Astrocyte of the hippocampus (primary cell): ENCODE data around the gene RNGTT.
"Not testable (repeated sequence)": the region's sequence is repeated elsewhere in the genome, so short reads cannot be mapped to it uniquely, and the experiment has no call there.

Source experiments
- DNase-seq: peaks from one replicate; pipeline ENCODE4 v3.0.0; 2011; ENCODE audit warnings: low read depth, low spot score

RNGTT gene

DNA sequence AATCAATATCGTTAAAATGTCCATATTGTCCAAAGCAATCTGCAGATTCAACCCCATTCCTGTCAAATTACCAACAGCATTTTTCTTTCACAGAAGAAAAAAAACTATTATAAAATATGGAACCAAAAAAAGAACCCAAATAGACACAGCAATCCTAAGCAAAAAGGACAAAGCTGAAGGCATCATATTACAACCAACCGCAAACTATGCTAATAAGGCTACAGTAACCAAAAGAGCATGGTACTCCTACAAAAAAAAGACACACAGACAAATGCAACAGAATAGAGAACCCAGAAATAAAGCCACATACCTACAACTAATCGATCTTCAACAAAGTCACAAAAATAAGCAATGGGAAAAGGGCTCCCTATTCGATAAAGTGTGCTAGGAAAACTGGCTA is 49.2 kb downstream of the RNGTT start:
- DNase-seq, result peak; percentile 37

DNA sequence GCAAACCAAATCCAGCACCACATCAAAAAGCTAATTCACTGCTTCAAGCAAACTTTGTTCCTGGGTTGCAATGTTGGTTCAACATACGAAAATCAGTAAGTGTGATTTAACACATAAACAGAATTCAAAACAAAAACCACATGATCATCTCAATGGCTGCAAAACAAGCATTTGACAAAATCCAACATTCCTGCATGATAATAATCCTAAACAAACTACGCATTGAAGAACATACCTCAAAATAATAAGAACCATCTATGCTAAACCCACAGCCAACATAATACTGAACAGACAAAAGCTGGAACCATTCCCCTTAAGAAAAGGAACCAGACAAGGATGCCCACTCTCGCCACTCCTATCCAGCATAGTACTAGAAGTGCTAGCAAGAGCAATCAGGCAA is 49.9 kb downstream of the RNGTT start:
- no peak for DNase-seq

DNA sequence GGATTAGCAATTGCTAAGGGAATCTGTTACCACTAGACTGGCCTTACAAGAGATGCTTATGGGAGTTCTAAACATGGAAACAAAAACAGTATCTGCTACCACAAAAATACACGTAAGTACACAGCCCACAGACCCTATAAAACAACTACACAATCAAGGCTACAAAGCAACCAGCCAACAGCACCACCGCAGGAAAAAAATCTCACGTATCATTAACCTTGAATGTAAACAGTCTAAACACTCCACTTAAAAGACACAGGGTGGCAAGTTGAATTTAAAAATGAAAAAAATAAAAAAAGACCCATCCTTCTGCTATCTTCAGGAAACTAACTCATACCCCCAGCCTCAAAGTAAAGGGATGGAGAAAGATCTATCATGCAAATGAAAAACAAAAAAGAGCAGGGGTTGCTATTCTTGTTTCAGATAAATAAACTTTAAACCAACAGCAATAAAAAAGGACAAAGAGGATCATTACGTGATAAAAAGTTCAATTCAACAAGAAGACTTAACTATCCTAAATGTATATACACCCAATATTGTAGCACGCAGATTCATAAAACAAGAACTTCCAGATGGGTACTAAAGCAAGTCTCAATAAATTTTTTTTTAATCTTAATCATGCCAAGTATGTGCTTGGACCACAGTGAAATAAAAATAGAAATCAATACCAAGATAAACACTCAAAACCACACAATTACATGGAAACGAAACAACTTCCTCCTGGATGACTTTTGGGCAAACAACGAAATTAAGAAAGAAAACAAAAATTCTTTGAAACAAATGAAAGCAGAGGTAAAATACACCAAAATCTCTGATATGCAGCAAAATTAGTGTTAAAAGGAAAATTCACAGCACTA is 52.3 kb downstream of the RNGTT start:
- peak; percentile 47 for DNase-seq

DNA sequence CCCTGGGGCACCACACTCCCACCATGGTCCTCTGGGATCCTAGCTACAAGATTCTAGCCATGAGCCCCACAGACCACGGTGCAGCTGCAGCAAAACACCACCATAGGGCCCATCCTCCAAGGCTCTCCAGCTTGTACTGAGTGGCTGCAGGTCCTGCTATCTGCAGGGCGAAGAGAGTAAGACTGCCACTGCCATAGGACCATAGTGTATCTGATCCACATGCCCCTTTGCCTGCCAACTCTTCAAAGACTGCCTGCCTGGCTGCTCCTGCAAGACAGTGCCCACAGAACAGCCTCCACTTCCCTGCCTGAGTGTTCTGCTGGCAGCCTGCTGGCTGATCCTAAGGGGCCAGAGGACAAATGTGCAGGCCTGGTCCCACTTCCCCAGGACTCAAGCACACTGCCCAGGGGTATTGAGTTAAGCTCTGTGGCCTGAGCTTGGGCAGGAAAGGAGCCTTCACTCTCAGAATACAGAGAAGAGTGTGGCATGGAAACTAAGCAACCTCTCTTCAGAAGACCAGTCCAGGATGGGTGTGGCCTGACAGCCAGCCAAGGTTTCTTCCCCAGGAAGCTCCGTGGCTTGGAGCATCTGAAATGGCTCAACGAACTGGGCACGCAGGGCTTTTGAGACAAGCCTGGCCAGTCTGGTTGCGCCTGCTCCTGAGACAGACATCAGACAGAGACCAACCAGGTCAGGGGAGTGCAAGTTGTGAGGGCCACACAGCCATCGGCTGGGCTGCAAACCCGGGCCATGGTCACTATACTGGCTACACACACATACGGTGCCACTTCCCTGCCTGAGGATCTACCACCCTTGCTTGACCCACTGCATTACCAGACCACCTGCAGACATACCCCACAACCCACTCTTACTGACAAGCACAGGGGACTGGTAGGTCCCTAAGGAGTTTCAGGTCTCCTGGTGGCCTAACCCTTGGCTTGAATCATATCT is 54.5 kb downstream of the RNGTT start:
- no peak for DNase-seq

DNA sequence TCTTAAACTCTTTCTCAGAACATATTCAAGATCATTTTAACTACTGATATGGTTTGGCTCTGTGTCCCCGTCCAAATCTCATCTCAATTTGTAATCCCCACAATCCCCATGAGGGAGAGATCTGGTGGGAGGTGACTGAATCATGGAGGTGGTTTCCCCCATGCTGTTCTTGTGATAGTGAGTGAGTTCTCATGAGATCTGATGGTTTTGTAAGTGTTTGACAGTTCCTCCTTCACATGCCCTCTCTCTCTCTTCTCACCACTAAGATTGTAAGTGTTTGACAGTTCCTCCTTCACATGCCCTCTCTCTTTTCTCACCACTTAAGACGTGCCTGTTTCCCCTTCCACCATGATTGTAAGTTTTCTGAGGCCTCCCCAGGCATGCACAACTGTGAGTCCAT is 56.3 kb downstream of the RNGTT start:
- DNase-seq, result not testable (repeated sequence)

DNA sequence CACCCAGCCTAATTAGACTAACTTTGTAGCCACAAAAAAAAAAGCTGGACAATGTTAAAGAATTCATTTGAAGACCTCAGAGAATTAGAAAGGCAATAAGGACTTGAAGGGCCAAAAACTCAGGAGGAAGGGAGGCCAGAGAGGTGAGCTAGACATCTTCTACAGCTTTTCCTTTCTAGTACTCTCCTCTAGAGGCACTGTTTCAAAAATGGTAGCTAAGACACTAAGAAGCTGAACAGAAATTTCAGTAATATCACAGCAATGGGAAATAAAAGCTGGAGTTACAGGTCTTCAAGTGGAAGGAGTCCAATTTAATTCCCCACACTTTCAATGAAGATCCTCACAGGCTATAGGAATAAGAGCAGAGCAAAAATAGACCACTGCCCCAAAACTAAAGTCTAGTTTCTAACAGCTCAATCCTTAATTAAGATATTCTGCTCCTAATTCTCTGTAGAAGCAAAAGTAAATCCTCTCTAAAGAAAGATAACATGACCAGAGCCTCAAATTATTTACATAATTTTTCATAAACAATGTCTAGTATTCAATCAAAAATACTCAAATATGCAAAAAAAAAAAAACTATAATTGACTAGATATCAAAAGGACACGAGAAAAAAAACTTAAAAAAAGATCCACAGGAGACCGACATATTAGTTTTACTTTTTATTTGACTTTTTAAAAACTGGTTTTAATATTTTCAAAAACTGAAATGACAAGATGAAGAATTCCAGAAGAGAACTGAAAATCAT is 63.7 kb downstream of the RNGTT start:
- no peak for DNase-seq

DNA sequence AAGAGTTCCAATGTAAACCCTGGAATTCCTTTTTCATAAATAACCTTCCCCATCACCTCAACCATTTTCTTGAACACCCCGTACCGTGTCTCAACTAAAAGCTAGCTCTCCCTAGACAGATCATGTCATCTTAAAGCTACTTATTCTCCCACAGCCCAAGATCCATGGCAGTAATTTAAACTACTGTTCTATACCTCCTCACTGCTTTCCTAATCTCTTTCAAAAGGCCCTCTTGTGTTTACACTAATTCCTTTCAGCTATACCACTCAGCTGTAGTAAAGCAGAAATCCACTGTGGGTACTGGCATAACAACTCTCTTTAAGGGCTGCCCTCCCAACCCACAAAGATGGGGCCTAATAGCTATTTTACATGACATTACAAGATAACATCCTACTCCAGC is 67.5 kb downstream of the RNGTT start:
- no peak for DNase-seq

DNA sequence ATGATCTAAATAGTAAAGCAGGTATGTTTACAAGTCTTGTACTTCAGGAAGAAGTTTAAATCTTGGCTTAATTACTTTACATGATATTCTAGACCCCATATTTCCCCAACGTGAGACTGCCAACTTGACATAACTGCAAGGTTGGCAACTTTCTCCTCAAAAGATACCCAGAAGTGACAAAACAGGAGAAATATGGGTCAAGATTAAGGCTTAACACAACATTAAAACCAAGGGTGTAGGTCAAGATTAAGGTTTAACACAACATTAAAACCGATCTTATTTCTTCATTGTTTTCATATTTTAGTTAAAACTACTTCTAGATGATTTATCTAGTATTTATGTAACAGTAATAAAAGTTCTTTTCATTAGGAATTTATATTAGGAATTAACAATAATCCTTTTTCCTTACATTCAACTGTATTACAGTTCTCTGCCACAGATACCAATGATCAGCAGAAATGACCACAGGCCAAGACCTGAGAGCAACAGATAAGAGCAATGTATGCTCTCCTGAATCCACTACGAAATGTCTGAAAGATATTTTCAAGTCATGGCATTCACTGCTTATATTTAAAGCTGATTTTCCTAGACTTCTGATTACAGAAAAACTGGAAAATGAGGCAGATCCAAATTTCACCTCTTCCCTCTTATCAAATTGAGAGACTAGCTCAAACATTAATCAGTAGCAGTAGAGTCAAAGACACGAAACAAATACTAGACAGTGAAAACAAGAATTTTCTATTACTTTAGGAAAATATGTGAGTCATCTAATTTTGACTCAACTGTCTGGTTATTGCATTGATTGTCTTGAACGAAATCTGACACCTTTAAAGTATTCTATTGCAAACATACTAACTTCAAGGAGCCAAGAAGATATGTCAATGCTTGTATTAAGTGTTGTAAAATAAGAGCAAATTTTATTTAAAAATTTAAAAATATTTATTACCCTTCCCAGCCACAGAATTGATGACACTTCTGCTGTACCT is 72.3 kb downstream of the RNGTT start:
- DNase-seq, result no peak

DNA sequence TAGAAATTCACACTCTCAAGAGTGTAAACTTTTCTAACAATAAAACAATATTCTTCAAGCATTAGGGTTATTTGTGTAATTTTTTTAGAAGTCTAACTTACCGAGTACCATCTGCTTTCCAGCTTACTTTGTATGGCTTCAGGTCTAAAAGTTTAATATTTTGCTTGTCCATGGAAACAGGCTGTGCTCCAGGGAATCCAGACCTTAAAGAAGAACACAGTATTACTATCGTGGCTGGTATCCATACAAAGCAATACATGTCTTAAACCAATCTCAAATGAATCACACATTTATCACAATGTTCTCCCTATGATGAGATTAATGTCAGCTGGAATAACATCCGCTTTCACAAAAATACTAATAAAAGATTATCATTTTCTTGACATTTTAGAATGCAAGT is 73.0 kb downstream of the RNGTT start:
- no peak for DNase-seq

DNA sequence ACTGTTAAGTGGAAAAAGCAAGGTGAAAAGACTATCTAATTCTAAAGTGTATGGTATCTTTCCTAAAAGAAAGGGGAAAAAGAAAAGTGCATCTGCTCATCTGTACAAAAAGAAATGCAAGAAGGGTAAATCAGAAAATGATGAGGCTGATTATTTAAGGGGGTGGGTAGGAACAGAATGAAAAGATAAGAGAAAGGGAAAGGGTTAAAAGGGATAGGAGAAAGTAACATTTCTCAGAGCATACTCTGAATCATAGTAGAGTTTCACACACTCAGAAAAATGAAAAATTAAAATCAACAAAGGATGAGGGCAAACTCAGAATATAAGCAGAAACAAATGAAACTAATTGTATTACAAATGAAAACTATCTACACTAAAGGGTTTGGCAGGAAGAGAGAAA is 79.1 kb downstream of the RNGTT start:
- DNase-seq, result no peak

DNA sequence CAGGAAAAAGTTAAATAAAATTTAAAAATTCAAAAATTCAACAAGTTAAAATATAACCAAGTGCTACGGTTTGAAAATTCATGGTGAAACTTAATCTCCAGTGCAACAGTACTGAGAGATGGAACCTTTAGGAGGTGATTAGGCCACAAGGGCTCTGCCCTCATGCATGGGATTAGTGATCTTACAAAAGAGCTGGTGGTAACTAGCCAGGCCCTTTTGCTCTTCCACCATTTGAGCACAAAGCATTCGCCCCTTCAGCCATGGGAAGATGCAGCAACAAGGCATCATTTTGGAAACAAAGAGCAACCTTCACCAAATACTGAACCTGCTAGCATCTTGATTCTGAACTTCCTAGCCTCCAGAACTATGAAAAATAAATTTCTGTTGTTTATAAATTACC is 80.9 kb downstream of the RNGTT start:
- DNase-seq, result no peak

DNA sequence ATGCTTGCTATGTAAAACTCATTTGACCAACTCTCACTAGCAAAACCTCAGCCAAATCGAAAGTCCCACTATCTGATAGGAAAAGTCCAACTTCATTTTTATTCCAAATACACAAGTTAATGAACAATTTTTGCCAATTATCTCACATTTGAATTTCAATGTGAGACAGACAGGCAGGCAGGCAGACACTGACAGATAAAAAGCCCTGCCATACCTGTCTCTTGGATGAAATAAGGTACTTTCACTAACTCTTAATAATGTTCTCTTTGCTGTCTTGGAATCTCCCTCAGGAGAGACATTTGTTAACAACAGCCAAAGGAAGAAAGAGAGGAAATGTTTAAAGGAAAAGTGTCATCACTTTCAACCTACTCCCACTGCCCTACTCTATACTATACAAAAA is 82.0 kb downstream of the RNGTT start:
- DNase-seq, result peak; percentile 42

DNA sequence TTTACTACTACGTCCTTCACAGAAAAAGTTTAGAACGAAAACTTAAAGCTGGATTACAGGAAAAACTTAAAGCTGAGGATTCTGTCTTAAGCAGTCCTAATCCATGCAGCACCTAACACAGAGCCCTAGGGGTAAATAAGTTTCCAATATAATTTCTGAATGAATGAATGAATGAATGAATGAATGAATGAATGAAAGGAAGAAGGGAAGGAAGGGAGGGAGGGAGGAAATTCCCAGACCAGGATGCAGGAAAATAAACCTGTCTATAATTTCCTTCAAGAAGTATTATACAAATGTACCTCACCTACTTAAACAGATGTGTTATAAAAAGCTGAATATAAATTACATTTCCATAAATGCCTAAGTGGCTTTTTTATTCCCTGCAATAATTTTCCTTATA is 83.4 kb downstream of the RNGTT start:
- DNase-seq, result no peak

DNA sequence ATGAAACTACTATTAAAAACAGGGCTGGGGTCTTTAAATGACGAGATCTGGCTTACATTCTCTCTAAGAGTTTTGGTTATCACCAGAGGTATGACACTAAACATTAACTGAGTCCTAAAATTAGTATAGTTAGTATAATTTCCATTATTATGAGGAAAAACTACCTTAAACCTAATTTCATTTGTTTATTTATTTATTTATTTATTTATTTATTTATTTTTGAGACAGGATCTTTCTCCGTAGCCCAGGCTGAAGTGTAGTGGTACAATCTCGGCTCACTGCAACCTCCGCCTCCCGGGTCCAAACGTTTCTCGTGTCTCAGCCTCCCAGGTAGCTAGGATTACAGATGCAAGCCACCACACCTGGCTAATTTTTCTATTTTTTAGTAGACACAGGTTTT is 85.5 kb downstream of the RNGTT start:
- DNase-seq, result no peak

DNA sequence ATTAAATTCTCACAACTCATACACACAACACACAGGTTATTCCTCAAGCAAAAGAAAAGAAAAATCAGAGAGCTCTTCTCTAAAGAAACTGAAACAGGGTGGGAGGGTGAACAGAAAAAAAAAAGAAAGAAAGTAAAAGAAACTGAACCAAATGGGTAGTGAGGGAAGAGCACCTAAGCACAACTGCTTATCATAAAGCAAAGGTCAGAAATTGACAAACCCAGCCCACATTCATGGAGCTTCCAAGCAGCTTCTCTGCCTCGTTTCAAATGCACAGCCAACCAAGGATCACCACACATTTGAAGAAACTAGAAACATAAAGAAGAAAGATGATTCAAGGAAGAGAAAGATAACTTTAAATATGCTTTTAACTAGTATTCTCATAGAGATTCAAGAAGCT is 90.5 kb downstream of the RNGTT start:
- DNase-seq, result no peak

DNA sequence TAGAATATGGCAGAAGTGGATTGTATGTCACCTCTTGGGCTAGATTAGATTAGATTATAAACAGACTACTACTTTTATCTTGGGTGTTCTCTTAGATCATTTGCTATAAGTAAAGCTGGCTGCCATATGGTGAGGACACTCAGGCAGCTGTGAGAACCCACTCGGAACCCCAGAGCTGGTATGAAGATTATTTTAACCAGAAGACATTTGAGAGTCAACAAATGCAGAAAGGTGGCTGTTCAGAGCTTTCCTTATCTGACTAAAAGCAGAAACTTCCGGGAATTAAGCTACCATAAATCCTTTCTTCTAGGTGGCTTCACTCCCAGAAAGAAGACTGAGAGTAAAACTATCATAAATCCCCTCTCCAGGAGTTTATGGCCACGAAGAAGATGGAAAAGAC is 91.9 kb downstream of the RNGTT start:
- DNase-seq, result no peak

DNA sequence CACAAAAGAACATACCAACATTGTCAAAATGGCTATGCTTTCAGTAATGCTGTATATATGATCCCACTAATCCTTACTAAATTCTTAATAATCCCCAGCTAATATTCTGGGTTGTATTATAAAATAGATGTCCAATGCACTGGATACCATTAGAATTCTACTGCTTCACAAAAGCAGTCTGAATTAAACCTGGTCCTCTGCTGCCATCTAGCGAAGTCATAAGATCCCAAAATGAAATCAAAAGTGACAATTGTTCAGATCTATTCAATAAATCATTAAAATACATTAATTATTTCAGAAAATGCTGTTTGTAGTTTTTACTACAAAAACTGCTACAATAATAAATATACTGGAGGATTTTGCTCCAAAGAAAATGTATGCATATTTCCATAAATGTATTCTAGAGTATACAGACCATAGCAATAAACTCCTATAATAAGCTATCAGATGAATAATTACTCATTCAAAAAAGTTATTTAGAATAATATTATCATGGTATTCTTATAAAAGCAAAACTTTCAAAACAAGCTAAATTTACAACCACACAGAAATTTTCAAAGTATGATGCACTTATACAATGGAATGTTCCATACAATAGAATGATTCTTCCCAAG is 92.6 kb downstream of the RNGTT start:
- peak; percentile 76 for DNase-seq

DNA sequence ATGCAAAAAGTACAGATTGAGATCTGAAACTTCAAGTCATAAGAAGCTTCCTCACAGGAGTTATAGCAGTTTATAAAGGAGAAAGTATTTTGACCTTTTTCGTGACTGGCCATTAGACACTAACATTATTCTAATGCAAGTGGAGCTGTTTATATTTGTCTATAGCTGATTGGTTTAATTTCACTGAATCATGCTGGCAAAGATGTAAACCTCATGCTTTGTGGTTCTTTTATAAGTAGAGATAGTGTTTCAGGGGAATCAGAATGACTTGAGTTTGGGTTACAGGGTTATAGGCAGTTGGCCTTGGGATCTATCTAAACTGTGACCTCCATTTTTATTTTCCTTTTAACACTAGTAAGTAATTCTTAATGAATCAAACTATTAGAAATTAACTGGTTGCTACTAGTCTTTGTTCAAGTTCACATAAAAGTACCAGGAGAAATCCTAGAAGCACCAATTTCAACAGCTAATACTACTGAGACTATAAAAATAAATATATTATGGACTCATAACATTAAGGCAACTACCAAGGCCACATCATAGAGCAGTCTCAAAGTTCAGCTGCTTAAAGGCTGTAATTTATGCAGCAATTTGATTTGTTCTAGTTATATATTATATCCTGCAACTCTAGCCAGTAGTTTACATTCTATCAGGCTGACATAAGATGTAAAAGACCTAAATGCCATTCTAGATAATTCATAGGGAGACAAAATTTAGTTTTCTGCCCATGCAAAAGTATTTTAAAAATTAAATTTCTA is 94.0 kb downstream of the RNGTT start:
- DNase-seq, result no peak

DNA sequence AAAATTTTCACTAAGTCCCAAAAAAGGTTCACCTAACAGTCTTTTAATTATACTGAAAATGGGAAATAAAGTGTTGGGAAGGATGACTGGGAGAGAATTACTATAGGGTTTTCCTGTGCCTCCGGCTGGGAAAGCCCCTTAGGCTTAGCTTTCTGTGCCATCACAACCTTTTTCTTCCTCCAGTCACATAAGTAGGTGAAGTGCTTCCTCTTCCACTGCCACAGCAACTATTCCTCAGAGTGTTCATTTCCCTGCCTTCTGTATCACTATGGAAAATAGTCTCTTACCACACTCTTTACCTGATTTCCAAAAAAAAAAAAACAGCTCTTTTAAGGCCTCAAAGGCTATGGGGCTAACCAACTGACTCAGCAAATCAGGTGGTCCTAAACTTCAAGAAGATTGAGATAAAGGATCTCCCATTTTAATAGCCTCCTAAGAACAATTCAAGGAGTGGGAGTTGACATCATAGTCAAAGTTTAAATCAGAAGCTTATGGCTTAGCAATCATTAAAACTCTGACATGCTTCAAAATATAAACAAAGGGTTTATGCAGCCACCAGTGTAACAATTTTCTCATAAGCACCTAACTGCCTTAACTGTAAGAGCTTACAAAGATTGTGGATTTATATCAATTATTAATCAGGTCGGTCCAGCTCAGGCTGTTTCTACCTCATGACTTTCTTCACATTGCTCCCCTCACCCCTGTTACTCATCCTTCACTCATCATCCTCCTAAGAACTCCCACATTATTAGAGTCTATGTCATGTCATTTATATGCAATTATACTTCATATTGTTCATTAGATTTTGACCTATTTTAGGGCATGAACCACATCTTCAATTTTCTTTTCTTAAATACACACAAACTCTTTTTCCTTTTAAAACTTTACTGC is 95.3 kb downstream of the RNGTT start:
- no peak for DNase-seq
